GM21786 (cell line): ENCODE measurements around the gene ATL3.
"Not testable (repeated sequence)": the region's sequence is repeated elsewhere in the genome, so short reads cannot be mapped to it uniquely, and the experiment has no call there.

Experiments used
- ATAC-seq: cut with Tn5 transposase; IDR thresholded peaks from one replicate; pipeline ENCODE4 v1.9.1; 2021; ENCODE audit not compliant: unreplicated experiment

Gene ATL3

DNA sequence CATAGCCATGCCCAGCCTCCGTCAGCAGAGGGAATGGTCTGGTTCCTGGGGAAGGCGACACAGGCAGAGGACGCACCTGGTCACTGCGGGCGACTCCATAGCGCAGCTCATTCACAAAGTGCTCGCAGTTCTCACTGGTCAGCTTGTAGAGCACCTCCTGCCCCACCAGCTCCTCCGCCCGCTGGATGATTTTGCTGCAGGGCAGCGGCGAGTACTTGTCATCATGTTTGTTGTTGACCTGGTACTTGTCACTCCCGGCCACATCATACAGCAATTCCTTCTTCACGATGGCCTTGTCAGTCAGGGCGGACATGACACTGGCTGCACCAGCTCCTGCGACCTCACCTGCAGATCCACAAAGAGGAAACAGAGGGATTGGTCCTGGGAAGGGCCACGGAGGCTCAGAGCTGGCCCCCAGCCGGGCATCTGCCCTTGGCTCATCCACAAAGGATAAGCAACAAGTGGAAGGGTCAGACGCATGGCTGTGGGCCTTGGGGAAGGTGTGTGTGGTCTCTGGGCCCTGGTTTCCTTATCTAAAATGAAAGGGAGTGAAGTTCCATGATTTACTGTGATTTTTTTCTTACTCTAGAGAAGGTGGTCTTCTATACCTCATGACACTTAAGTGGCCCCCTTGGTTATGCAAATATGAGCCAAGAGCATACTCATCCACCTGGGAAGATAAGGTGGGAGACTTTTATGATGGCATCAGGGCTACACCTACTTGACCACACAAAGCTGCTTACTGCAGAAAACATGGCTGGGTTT lies 81.0 kb downstream of the ATL3 start:
- ATAC-seq, result no peak

DNA sequence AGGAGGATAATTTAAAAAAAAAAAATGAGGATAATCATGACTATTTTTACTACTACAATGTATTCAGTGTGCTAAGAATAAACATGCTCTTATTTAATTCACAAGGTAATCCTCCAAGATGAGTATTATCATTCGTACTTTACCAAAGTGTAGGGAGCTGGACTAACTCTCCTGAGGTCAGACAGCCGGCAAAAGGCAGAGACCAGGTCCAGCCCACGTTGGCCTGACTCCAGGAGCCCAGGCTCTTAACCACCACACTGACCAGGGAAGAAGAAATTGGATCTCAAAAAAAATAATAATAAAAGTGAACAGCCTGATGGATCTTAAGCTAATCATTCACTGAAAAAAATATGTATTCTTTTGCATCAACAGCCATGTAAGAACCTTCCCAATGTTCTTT lies 82.2 kb downstream of the ATL3 start:
- ATAC-seq, result no peak

DNA sequence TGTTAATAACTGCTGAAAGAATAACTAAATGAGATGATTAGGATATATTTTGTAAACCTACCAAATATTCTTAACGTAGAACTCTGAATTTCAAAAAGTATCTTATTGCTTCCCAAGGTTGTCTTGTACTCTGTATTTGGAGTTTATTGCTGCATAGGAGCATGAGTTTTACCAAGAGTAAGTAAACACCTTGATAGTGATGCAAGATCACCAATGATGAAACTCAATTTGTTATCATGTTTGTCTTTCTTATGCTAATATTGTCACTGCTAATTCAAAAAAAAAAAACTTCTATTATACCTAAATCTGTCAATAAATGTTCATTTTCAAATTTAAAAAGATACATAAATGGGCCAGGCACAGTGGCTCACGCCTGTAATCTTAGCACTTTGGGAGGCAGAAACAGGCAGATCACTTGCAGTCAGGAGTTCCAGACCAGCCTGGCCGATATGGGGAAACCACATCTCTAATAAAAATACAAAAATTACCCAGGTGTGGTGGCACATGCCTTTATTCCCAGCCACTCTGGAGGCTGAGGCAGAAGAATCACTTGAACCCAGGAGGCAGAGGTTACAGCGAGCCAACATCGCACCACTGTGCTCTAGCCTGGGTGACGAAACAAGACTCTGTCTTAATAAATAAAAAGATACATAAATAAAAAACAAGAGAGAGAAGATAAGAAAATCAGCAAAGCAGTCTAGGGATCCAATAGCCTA lies 84.6 kb downstream of the ATL3 start:
- ATAC-seq, result no peak

DNA sequence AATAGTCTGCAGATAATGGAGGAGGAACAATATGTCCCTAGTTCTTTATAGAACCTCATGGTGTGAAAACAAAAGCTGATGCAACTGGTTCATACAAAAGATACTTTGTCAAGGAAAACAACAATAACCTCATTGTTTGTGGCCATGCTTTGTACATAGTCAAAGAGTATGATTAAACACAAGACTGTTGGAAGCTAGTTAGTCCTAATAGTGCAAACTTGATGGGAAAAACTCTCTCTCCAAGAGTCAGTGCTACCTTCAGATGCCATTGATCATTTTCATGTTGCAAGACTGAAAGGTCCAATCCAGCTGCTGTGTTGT lies 87.9 kb downstream of the ATL3 start:
- no peak for ATAC-seq

DNA sequence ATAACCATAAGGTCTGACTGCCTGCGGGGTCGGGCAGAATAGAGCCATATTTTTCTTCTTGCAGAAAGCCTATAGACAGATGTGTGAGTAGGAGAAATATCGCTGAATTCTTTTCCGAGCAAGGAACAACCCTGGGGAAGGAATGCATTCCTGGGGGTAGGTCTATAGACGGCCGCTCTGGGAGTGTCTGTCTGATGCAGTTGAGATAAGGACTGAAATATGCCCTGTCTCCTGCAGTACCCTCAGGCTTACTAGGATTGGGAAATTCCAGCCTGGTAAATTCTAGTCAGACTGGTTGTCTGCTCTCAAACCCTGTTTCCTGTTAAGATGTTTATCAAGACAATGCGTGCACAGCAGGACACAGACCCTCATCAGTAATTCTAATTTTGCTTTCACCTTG lies 90.0 kb downstream of the ATL3 start:
- ATAC-seq, result not testable (repeated sequence)

DNA sequence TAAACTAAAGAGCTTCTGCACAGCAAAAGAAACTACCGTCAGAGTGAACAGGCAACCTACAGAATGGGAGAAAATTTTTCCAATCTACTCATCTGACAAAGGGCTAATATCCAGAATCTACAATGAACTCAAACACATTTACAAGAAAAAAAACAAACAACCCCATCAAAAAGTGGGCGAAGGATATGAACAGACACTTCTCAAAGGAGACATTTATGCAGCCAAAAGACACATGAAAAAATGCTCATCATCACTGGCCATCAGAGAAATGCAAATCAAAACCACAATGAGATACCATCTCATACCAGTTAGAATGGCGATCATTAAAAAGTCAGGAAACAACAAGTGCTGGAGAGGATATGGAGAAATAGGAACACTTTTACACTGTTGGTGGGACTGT lies 92.3 kb downstream of the ATL3 start:
- ATAC-seq, result not testable (repeated sequence)

DNA sequence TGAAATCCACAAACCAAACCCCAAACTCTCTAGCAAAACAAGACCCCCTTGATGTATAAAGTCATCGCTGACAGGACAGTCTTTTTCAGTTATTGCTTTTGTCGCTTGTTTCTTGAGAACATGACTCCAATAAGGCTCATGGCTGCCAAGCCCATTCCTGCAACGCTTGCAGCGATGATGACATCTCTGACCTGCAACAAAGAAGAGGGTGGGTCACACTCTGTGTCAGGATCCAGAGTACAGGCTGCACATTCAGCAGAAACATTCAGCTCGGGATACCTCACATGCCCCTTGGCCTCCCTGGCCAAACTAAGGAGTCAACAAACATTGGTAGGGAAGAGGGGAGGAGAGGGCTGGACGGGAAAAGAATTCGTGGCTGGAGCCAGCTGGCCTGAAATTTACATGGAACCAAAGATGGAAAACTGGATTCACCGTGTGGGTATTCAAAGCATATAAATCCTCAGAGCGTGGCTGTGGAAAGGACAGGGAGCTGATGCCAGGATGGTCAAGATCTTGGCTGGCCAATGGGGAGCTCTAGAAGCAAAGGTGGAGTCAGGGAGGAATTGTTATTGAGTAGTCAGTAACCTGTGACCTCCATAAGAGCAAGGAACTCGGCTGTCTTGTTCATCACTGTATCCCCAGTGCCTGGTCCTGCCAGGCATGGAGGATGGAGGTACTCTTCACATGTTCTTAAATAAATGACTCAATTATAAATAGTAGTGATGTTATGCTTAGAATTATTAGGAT lies 96.1 kb downstream of the ATL3 start:
- no peak for ATAC-seq
